ENCODE results near the gene PRPF8.

GRCh38 chr17:1731194-1731506 lies 46.5 kb upstream of the PRPF8 start:
- TF ChIP-seq CTCF (IDR thresholded peaks at IDR 0.05) (no peak), POLR2AphosphoS5 (IDR thresholded peaks at IDR 0.05) (peak in 1 of 3 donors; percentile 27)
